Thyroid gland (tissue), 4 donors: ENCODE results near the gene C1orf210. TPM values are rescaled to one million over a fixed set of nuclear protein-coding genes. Genes with fewer than 3 reads are reported as not detected.

Experiments used
- DNase-seq, 2 donors: peaks; one replicate each; pipeline ENCODE4 v3.0.0-alpha.2; 2019
- H3K27ac ChIP-seq, 3 donors: fragments of 200-600 bp; sonication (generic); 1 replicate in 2 of 3; 2 replicates in 1 of 3; pipeline ENCODE4 v1.5.1; 2016 to 2019; ENCODE audit warnings: mild to moderate bottlenecking in 1 of 3, moderate library complexity in 1 of 3
- H3K27me3 ChIP-seq: fragments of 200-600 bp; sonication (generic); one replicate; pipeline ENCODE4 v1.5.1; 2019
- H3K36me3 ChIP-seq, 2 donors: fragments of 200-600 bp; sonication (generic); one replicate each; pipeline ENCODE4 v1.5.1; 2016 to 2019
- H3K4me1 ChIP-seq, 2 donors: fragments of 200-600 bp; sonication (generic); one replicate each; pipeline ENCODE4 v1.5.1; 2017 to 2019
- H3K4me3 ChIP-seq, 3 donors: fragments of 200-600 bp; sonication (generic); replicated peaks in 1 of 3; 1 replicate in 2 of 3; 2 replicates in 1 of 3; pipeline ENCODE4 v1.5.1; 2016; ENCODE audit warnings: mild to moderate bottlenecking in 1 of 3
- H3K9me3 ChIP-seq: fragments of 200-600 bp; sonication (generic); one replicate; pipeline ENCODE4 v1.5.1; 2017
- POLR2A ChIP-seq, 2 donors: fragments of 450-650 bp; IDR thresholded peaks; one replicate each; pipeline ENCODE4 v1.6.1; 2017; ENCODE audit warnings: antibody characterized with exemption in 2 of 2, mild to moderate bottlenecking in 2 of 2, moderate library complexity in 1 of 2
- WGBS, 2 donors: methylation state at CpG; one replicate each; pipeline ENCODE4 v1.1.5; 2017; 5-methylcytosine and 5-hydroxymethylcytosine counted together
- intact Hi-C: fragments of 100-400 bp; cut with DNase I; formaldehyde crosslinking; loops from one replicate; pipeline ENCODE4 v1.15.1; 2023
- total RNA-seq, 4 donors: library from RNA; depleted of rRNA; stranded (reverse); fragments of >200 nt; gene quantifications; one replicate each; pipeline ENCODE4 v1.2.3, GENCODE V29; 2016
- TF ChIP-seq, protein P1 (sequence below), 6 experiments: fragments of 200-600 bp in 3 of 6; fragments of 450-650 bp in 3 of 6; sonication (generic) in 3 of 6; IDR thresholded peaks; one replicate each; pipeline ENCODE4 v1.5.1; 2016 to 2019; ENCODE audit warnings: antibody characterized with exemption in 6 of 6, mild to moderate bottlenecking in 2 of 6, inconsistent platforms in 1 of 6, moderate library complexity in 1 of 6

The C1orf210 gene
- total RNA-seq, 4 donors from 2014 or later, result 22.7 to 49.7 (median 36.3) TPM

DNA sequence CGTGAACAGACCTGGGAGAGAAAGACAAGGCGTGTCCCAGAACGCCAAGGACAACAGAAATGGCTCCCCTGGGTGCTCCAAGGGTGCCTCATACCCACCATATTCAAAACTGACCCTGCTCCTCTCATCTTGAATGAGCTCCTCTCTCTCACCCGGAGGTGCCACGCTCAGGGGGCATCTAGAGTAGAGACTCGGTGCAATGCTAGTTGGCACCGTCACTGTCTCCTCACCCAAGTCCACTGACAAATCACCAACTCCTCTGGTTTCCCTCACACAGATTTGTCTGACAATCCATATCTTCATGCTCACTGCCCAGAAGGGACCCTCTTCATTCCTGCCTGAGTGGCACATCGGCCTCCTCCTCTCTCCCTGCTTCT, 10.6 kb downstream of the C1orf210 start:
- Histone ChIP-seq H3K27me3 (no peaks in the 10 kb centered on the region), H3K27ac (peak overlapping the region in 1 of 3 donors; percentile 40), H3K36me3 (peaks cover 0 to 4% of the 10 kb centered on the region in 2 donors), H3K4me1 (peaks cover 8 to 26% of the 10 kb centered on the region in 2 donors), H3K9me3 (no peaks in the 10 kb centered on the region), H3K4me3 (no peak overlapping the region)
- intact Hi-C loops, result no loop called here
- WGBS, 2 donors, result 90 to 91% methylated on average over 8 of the region's 8 CpGs
- no peak for DNase-seq
- TF ChIP-seq, protein P1, sequence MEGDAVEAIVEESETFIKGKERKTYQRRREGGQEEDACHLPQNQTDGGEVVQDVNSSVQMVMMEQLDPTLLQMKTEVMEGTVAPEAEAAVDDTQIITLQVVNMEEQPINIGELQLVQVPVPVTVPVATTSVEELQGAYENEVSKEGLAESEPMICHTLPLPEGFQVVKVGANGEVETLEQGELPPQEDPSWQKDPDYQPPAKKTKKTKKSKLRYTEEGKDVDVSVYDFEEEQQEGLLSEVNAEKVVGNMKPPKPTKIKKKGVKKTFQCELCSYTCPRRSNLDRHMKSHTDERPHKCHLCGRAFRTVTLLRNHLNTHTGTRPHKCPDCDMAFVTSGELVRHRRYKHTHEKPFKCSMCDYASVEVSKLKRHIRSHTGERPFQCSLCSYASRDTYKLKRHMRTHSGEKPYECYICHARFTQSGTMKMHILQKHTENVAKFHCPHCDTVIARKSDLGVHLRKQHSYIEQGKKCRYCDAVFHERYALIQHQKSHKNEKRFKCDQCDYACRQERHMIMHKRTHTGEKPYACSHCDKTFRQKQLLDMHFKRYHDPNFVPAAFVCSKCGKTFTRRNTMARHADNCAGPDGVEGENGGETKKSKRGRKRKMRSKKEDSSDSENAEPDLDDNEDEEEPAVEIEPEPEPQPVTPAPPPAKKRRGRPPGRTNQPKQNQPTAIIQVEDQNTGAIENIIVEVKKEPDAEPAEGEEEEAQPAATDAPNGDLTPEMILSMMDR (IDR thresholded peaks at IDR 0.05), result no peak
- no peak for TF ChIP-seq POLR2A (IDR thresholded peaks at IDR 0.05)

DNA sequence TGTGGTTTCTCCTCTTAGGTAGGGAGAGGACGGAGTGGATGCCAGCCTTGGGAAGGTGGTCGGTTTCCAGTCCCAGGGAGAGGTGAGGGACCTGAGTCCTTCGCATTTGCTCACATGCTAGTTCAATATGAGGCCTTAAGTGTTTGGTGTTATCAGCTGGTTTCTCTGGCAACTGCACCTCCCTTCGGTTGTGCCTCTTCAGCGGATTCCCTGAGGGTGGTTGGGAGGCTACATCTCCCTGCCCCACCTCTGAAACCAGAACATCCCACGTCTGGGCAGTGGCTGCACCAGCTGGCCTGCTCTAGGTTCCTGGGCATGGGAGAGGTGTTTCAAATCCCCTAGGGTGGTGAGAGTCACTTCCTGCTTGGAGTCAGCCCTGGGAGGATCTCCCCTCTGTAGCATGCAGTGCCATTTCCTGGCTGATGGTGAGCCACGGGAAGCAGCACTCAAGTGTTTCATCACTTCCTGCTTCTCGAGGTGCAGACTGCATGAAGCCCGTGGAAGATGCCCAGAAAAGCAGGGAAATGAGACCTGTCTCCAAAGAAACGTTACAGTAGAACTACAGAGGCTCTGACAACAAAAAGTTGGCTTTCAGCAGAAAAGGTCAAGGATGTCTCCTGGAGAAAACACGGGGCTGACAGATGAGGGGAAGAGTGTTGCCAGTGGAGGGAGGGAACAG, 11.1 kb downstream of the C1orf210 start:
- TF ChIP-seq POLR2A (IDR thresholded peaks at IDR 0.05), result peak in 1 of 2 donors; percentile 16
- TF ChIP-seq, protein P1 (IDR thresholded peaks at IDR 0.05), result no peak
- 39 to 43% methylated on average over 11 of the region's 11 CpGs for WGBS, 2 donors
- Histone ChIP-seq H3K27me3 (no peaks in the 10 kb centered on the region), H3K4me1 (peaks cover 12 to 32% of the 10 kb centered on the region in 2 donors), H3K27ac (peak overlapping the region in 2 of 3 donors; percentile 32 to 40), H3K9me3 (no peaks in the 10 kb centered on the region), H3K36me3 (peaks cover 0 to 4% of the 10 kb centered on the region in 2 donors), H3K4me3 (no peak overlapping the region)
- peak; percentile 30 to 49 for DNase-seq
- intact Hi-C loops, result no loop called here

DNA sequence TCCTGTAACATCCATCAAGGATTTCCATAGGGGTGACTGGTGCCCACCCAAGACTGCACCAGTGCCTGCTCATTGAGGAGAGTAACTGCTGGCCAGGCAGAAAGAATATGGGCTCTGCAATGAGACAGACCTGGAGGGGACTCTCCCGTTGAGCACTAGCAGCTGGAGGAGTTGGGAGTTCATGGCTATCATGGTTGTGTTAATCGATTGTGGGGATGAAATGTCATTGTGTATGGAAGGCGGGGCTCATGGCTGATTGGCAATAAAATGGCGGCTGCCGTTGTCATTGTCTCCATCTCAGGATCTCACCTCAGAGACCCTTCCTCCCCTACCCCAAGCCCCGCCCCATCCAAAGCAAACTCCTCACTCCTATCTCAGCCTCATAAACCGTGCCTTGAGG, 11.7 kb downstream of the C1orf210 start:
- no peaks in the 10 kb centered on the region for H3K9me3 ChIP-seq
- H3K36me3 ChIP-seq, result peaks cover 0 to 4% of the 10 kb centered on the region in 2 donors
- no peaks in the 10 kb centered on the region for H3K27me3 ChIP-seq
- intact Hi-C loops, result no loop called here
- H3K4me1 ChIP-seq, result peaks cover 18 to 37% of the 10 kb centered on the region in 2 donors
- no peak overlapping the region for H3K4me3 ChIP-seq
- no peak for TF ChIP-seq POLR2A (IDR thresholded peaks at IDR 0.05)
- no peak for DNase-seq
- H3K27ac ChIP-seq, result peak overlapping the region in 1 of 3 donors; percentile 32
- WGBS, 2 donors, result 93 to 95% methylated on average over 7 of the region's 7 CpGs

DNA sequence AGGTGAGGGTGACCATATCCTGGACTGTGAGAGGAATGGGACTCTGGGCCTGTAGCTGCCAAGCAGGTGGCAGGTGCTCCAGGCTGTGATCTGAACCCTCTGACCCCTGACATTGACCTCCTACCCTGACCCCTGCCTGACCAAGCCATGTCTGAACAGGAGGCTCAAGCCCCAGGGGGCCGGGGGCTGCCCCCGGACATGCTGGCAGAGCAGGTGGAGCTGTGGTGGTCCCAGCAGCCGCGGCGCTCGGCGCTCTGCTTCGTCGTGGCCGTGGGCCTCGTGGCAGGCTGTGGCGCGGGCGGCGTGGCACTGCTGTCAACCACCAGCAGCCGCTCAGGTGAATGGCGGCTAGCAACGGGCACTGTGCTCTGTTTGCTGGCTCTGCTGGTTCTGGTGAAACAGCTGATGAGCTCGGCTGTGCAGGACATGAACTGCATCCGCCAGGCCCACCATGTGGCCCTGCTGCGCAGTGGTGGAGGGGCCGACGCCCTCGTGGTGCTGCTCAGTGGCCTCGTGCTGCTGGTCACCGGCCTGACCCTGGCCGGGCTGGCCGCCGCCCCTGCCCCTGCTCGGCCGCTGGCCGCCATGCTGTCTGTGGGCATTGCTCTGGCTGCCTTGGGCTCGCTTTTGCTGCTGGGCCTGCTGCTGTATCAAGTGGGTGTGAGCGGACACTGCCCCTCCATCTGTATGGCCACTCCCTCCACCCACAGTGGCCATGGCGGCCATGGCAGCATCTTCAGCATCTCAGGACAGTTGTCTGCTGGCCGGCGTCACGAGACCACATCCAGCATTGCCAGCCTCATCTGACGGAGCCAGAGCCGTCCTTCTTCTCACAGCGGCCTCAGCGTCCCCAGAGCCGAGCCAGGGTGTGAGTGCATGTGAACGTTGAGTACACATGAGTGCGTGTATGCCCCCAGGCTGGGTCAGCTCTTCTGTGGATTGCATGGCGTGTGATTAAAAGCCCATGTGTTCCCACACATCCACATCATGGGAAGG, 12.5 kb downstream of the C1orf210 start:
- H3K27ac ChIP-seq, result no peak overlapping the region
- DNase-seq, result no peak
- 97% methylated on average over 11 to 26 of the region's 46 CpGs for WGBS, 2 donors

DNA sequence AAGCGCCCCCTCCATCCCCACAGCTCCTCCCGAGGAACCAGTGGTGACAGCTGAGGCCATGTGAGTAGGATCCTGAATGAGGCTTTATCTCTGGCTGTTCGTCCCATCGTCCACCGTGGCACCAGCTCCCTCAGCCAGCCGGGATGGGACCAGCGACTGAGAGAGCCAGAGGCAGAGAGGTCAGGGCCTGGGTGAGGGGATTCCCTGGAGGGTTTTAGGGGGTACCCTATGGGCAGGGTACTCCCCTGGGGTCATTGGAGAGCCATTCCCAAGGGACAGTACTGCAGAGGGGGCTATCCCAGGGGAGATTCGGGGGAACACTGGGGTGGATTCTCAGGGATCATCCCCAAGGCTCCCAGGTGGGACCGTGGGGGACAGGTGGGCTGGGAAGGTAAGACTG, 13.2 kb downstream of the C1orf210 start:
- DNase-seq, result no peak
- peak overlapping the region in 2 of 3 donors; percentile 88 to 96 for H3K27ac ChIP-seq
- H3K9me3 ChIP-seq, result no peaks in the 10 kb centered on the region
- peaks cover 27 to 48% of the 10 kb centered on the region in 2 donors for H3K4me1 ChIP-seq
- H3K27me3 ChIP-seq, result no peaks in the 10 kb centered on the region
- no peak for TF ChIP-seq POLR2A (IDR thresholded peaks at IDR 0.05)
- TF ChIP-seq, protein P1 (IDR thresholded peaks at IDR 0.05), result no peak
- intact Hi-C loops, result no loop called here
- WGBS, 2 donors, result 75 to 76% methylated on average over 7 to 9 of the region's 9 CpGs
- H3K4me3 ChIP-seq, result no peak overlapping the region
- H3K36me3 ChIP-seq, result peaks cover 0 to 4% of the 10 kb centered on the region in 2 donors

More for the DNA sequence above, 12.5 kb downstream of the C1orf210 start:
- Histone ChIP-seq H3K9me3 (no peaks in the 10 kb centered on the region), H3K36me3 (peaks cover 0 to 4% of the 10 kb centered on the region in 2 donors), H3K27me3 (no peaks in the 10 kb centered on the region), H3K4me1 (peaks cover 20 to 41% of the 10 kb centered on the region in 2 donors), H3K4me3 (no peak overlapping the region)
- TF ChIP-seq, protein P1 (IDR thresholded peaks at IDR 0.05), result no peak
- TF ChIP-seq POLR2A (IDR thresholded peaks at IDR 0.05), result no peak
- intact Hi-C loops, result no loop called here
